GM12878 (cell line): ENCODE measurements around the gene RPL19. TPM values are rescaled to one million over a fixed set of nuclear protein-coding genes. Genes with fewer than 3 reads are reported as not detected.

Experiments used
- ATAC-seq: fragments of 200-7000 bp; cut with Tn5 transposase; 3 replicates; pipeline ENCODE4 v1.9.1; 2020; ENCODE audit warnings: mild to moderate bottlenecking, moderate library complexity
- BruUV-seq: library from RNA; stranded (reverse); fragments of 400-500 nt; replicated peaks from 2 replicates; lab custom pipeline; 2021; lab: Mats Ljungman, UMichigan
- CTCF ChIA-PET: fragments of 300-600 bp; sonication (Branson Sonifier 250); formaldehyde crosslinking; extraction: SDS; loops from one replicate; lab custom pipeline; 2021; ENCODE audit warnings: inconsistent platforms; lab: Yijun Ruan, JAX
- POLR2A ChIA-PET: fragments of 350-600 bp; formaldehyde crosslinking; extraction: SDS; loops from one replicate; lab custom pipeline; 2021; ENCODE audit warnings: inconsistent platforms; lab: Charles Lee
- RAD21 ChIA-PET: fragments of 300-600 bp; sonication (Branson Sonifier 250); formaldehyde crosslinking; loops from one replicate; lab custom pipeline; 2023; ENCODE audit warnings: antibody characterized with exemption; ENCODE audit not compliant: unreplicated experiment; lab: Charles Lee
- SMC1A ChIA-PET: fragments of 300-600 bp; sonication (Branson Sonifier 250); formaldehyde crosslinking; loops from one replicate; lab custom pipeline; 2023; ENCODE audit not compliant: unreplicated experiment, uncharacterized antibody; lab: Charles Lee
- DNase-seq: peaks from one replicate; pipeline ENCODE4 v3.0.0-alpha.2; 2011; ENCODE audit warnings: low read depth, low spot score
- FAIRE-seq: peaks from 3 replicates; lab custom pipeline; 2011; peaks lifted over from hg19 to GRCh38; lab: Jason Lieb, UNC
- H2AFZ ChIP-seq: 2 replicates; pipeline ENCODE4 v1.6.0; 2011; ENCODE audit warnings: low read depth, low read length, control low read depth; ENCODE audit not compliant: control insufficient read depth
- H3K27ac ChIP-seq: 2 replicates; pipeline ENCODE4 v1.5.1; 2011; ENCODE audit warnings: control low read depth; ENCODE audit not compliant: control insufficient read depth, insufficient read depth
- H3K27me3 ChIP-seq, 2 experiments: replicated peaks in 1 of 2; 2 replicates each; pipeline versions ENCODE4 v1.6.0 to v1.6.1; 2011; ENCODE audit warnings: low read length in 1 of 2; ENCODE audit not compliant: control insufficient read depth in 2 of 2, insufficient read depth in 2 of 2
- H3K36me3 ChIP-seq, 2 experiments: 2 replicates each; pipeline ENCODE4 v1.5.1; 2011; ENCODE audit warnings: low read length in 1 of 2; ENCODE audit not compliant: control insufficient read depth in 2 of 2, insufficient read depth in 2 of 2
- H3K4me1 ChIP-seq: 2 replicates; pipeline ENCODE4 v1.6.1; 2011; ENCODE audit warnings: mild to moderate bottlenecking, low read length, moderate library complexity, mixed read lengths; ENCODE audit not compliant: control insufficient read depth, insufficient read depth
- H3K4me2 ChIP-seq: 2 replicates; pipeline ENCODE4 v1.6.0; 2011; ENCODE audit warnings: control low read depth; ENCODE audit not compliant: control insufficient read depth, insufficient read depth
- H3K4me3 ChIP-seq: fragments of 200-600 bp; sonication (generic); 2 replicates; pipeline ENCODE4 v1.5.1; 2016
- H3K79me2 ChIP-seq: 2 replicates; pipeline ENCODE4 v1.6.0; 2011; ENCODE audit warnings: low read length; ENCODE audit not compliant: control insufficient read depth, insufficient read depth
- H3K9ac ChIP-seq: 2 replicates; pipeline ENCODE4 v1.8.0; 2011; ENCODE audit warnings: low read length, control low read depth, mixed read lengths; ENCODE audit not compliant: control insufficient read depth, insufficient read depth
- H3K9me3 ChIP-seq: replicated peaks from 3 replicates; pipeline ENCODE4 v1.5.1; 2011; ENCODE audit warnings: mild to moderate bottlenecking, low read length; ENCODE audit not compliant: control insufficient read depth, insufficient read depth
- H4K20me1 ChIP-seq: 2 replicates; pipeline ENCODE4 v1.6.0; 2011; ENCODE audit not compliant: control insufficient read depth, insufficient read depth
- BMI1 ChIP-seq: fragments of 450-650 bp; IDR thresholded peaks from 2 replicates; pipeline ENCODE4 v1.6.1; 2016; ENCODE audit warnings: mild to moderate bottlenecking, moderate library complexity, borderline replicate concordance
- CBX5 ChIP-seq: sonication (generic); IDR thresholded peaks from 2 replicates; pipeline ENCODE4 v1.6.1; 2016; ENCODE audit warnings: low read depth, moderate library complexity, mild to moderate bottlenecking, inconsistent platforms
- CEBPZ ChIP-seq: fragments of 150-350 bp; IDR thresholded peaks from 2 replicates; pipeline ENCODE4 v1.6.1; 2016; ENCODE audit warnings: low read depth, low read length
- EED ChIP-seq: sonication (generic); IDR thresholded peaks from 2 replicates; pipeline ENCODE4 v1.6.1; 2016; ENCODE audit warnings: antibody characterized with exemption, low read depth
- ETV6 ChIP-seq, 2 experiments: fragments of 450-650 bp in 1 of 2; IDR thresholded peaks in 1 of 2; conservative IDR thresholded peaks in 1 of 2; 2 replicates each; pipeline ENCODE4 v1.6.1; 2014; ENCODE audit warnings: antibody characterized with exemption in 1 of 2, borderline replicate concordance in 1 of 2, low read depth in 1 of 2, mild to moderate bottlenecking in 1 of 2, moderate library complexity in 1 of 2
- FOS ChIP-seq: IDR thresholded peaks from 3 replicates; pipeline ENCODE4 v1.6.1; 2011; ENCODE audit warnings: borderline replicate concordance; ENCODE audit not compliant: insufficient read length; ENCODE audit errors: extremely low read depth
- HCFC1 ChIP-seq: fragments of 150-350 bp; IDR thresholded peaks from 2 replicates; pipeline ENCODE4 v1.6.1; 2014; ENCODE audit warnings: low read length
- KLF5 ChIP-seq: fragments of 450-650 bp; IDR thresholded peaks from 2 replicates; pipeline ENCODE4 v1.6.1; 2014; ENCODE audit warnings: mild to moderate bottlenecking; ENCODE audit not compliant: partially characterized antibody
- MLLT1 ChIP-seq: fragments of 450-650 bp; IDR thresholded peaks from 2 replicates; pipeline ENCODE4 v1.6.1; 2016; ENCODE audit warnings: mild to moderate bottlenecking
- NR2F1 ChIP-seq: fragments of 450-650 bp; conservative IDR thresholded peaks from 2 replicates; pipeline ENCODE4 v1.6.1; 2017; ENCODE audit warnings: mild to moderate bottlenecking
- NRF1 ChIP-seq: conservative IDR thresholded peaks from 2 replicates; pipeline ENCODE4 v1.6.1; 2011; ENCODE audit warnings: mild to moderate bottlenecking, low read depth, low read length, improper control_type of control experiment
- PML ChIP-seq: IDR thresholded peaks from 2 replicates; pipeline ENCODE4 v1.6.1; 2012; ENCODE audit warnings: low read length, inconsistent platforms
- RBBP5 ChIP-seq: fragments of 200-600 bp; sonication (generic); conservative IDR thresholded peaks from 2 replicates; pipeline ENCODE4 v1.6.1; 2016
- RELB ChIP-seq: fragments of 450-650 bp; IDR thresholded peaks from 2 replicates; pipeline ENCODE4 v1.6.1; 2017; ENCODE audit warnings: low read depth, mild to moderate bottlenecking, moderate library complexity
- SIN3A ChIP-seq: IDR thresholded peaks from 2 replicates; pipeline ENCODE4 v1.6.1; 2012; ENCODE audit warnings: low read depth, low read length, improper control_type of control experiment
- STAT1 ChIP-seq: fragments of 450-650 bp; conservative IDR thresholded peaks from 2 replicates; pipeline ENCODE4 v1.6.1; 2014; ENCODE audit warnings: antibody characterized with exemption, mild to moderate bottlenecking
- TARDBP ChIP-seq: IDR thresholded peaks from 2 replicates; pipeline ENCODE4 v1.6.1; 2016; ENCODE audit warnings: borderline replicate concordance
- TCF12 ChIP-seq: IDR thresholded peaks from 2 replicates; pipeline ENCODE4 v1.6.1; 2011; ENCODE audit warnings: low read depth, mild to moderate bottlenecking, low read length
- TCF3 ChIP-seq: IDR thresholded peaks from 2 replicates; pipeline ENCODE4 v1.6.1; 2012; ENCODE audit warnings: low read depth, mild to moderate bottlenecking, low read length, borderline replicate concordance; ENCODE audit not compliant: insufficient read depth
- YBX1 ChIP-seq: fragments of 450-650 bp; IDR thresholded peaks from 2 replicates; pipeline ENCODE4 v1.6.1; 2016; ENCODE audit warnings: antibody characterized with exemption
- WGBS: methylation state at CpG from one replicate; pipeline ENCODE4 v1.1.6; 2016; ENCODE audit warnings: low lambda C conversion rate; ENCODE audit not compliant: insufficient replicate concordance, insufficient coverage; ENCODE audit errors: missing lambda C conversion rate; 5-methylcytosine and 5-hydroxymethylcytosine counted together
- in situ Hi-C: fragments of 300-500 bp; cut with MboI; formaldehyde crosslinking; loops from 9 replicates; pipeline ENCODE4 v1.14.3; 2018; ENCODE audit warnings: mixed read lengths
- intact Hi-C: fragments of 100-400 bp; cut with micrococcal nuclease; formaldehyde crosslinking; loops from one replicate; pipeline ENCODE4 v1.14.2; 2022; ENCODE audit not compliant: unreplicated experiment
- polyA plus RNA-seq, 11 experiments: library from polyadenylated mRNA; depleted of rRNA in 4 of 11; unstranded in 6 of 11; stranded (reverse) in 5 of 11; fragments of >200 nt; fragmentation: Nextera tagmentation in 4 of 11; fragmentation: Illumina TruSeq in 1 of 11; extraction: Ambion mirVana in 4 of 11; extraction: Trizol in 1 of 11; gene quantifications; 1 replicate in 1 of 11; 2 replicates in 10 of 11; pipeline versions ENCODE4 v1.2.1 to v1.2.3, GENCODE V29; 2011 to 2016; ENCODE audit warnings: inconsistent platforms in 2 of 11, missing spikeins in 2 of 11, low read depth in 1 of 11
- total RNA-seq, 4 experiments: library from RNA; depleted of rRNA in 3 of 4; stranded (reverse); fragments of >200 nt in 3 of 4; fragmentation: Illumina TruSeq in 1 of 4; extraction: Trizol in 1 of 4; gene quantifications; 2 replicates each; pipeline versions ENCODE4 v1.2.1 to v1.2.3, GENCODE V29; 2013 to 2021

Gene RPL19
- total and polyA plus RNA-seq, 10 of the 15 experiments (the other 5 are each of a cell fraction or from before 2014, with no cell fraction given), result 1,862 to 5,536 (median 3,836) TPM

- Histone ChIP-seq H3K9ac (no peak overlapping the region), H3K4me3 (no peak overlapping the region), H3K27me3 (peaks cover 0 to 2% of the 10 kb centered on the region in 2 experiments; a peak in 2 of 4 replicates), H3K4me2 (no peak overlapping the region), H3K79me2 (no peaks in the 10 kb centered on the region), H3K4me1 (peaks cover 9% of the 10 kb centered on the region), H3K36me3 (no peaks in the 10 kb centered on the region), H3K9me3 (no peaks in the 10 kb centered on the region), H3K27ac (no peak overlapping the region), H2AFZ (no peak overlapping the region), H4K20me1 (no peaks in the 10 kb centered on the region)
- intact Hi-C loops (no loop called here), in situ Hi-C loops (no loop called here)
- WGBS, result 81% methylated on average over 14 of the region's 14 CpGs
- no TSS peak for BruUV-seq
- POLR2A ChIA-PET, result interaction anchor here (0.6 to 0.7 kb wide), 3 partner anchors 104 to 179 kb away, joined by 3 to 7 read pairs (median 4); no protein-coding TSS in a partner anchor
- SMC1A ChIA-PET, result no interaction called here
- RAD21 ChIA-PET, result interaction anchor here (0.9 to 1.8 kb wide), 2 partner anchors 16 to 67 kb away, joined by 3 to 8 read pairs; no protein-coding TSS in a partner anchor
- TF ChIP-seq HCFC1, result no peak
- no peak for TF ChIP-seq KLF5
- TF ChIP-seq CEBPZ, result no peak
- no peak for TF ChIP-seq YBX1
- TF ChIP-seq TCF3, result no peak
- no peak for TF ChIP-seq MLLT1
- no peak for TF ChIP-seq FOS
- no peak for TF ChIP-seq NR2F1
- no peak for TF ChIP-seq TARDBP
- no peak for TF ChIP-seq ETV6 (conservative IDR thresholded peaks at IDR 0.05 in 1 of 2, IDR thresholded peaks at IDR 0.05 in 1 of 2; ENCODE audit: borderline replicate concordance in 1 of 2, low read depth in 1 of 2)
- TF ChIP-seq RBBP5, result no peak
- TF ChIP-seq TCF12, result no peak
- TF ChIP-seq SIN3A, result no peak
- no peak for TF ChIP-seq STAT1
- no peak for TF ChIP-seq RELB
- no peak for TF ChIP-seq PML
- TF ChIP-seq EED, result no peak
- TF ChIP-seq BMI1, result no peak
- TF ChIP-seq NRF1, result no peak
- no peak for TF ChIP-seq CBX5
- ATAC-seq, result no peak
- FAIRE-seq, result no peak
- no peak for DNase-seq
- CTCF ChIA-PET, result interaction anchor here (1.8 to 1.9 kb wide), 2 partner anchors 62 to 186 kb away, joined by 4 to 10 read pairs; no protein-coding TSS in a partner anchor
These were observed 31.0 kb upstream of the RPL19 start for GRCh38 chr17:39169101-39169500.
